GM18505 (cell line): ENCODE measurements around the gene ATP2C2.

Experiments used
- ATAC-seq: cut with Tn5 transposase; IDR thresholded peaks from one replicate; pipeline ENCODE4 v1.9.1; 2021; ENCODE audit not compliant: unreplicated experiment
- POLR2A ChIP-seq: IDR thresholded peaks from 4 replicates; pipeline ENCODE4 v1.6.1; 2011; ENCODE audit warnings: borderline replicate concordance; ENCODE audit not compliant: insufficient read depth, insufficient read length; ENCODE audit errors: extremely low read depth

ATP2C2 gene

GRCh38 chr16:84404324-84404723 is 36.0 kb downstream of the ATP2C2 start:
- no peak for ATAC-seq
- TF ChIP-seq POLR2A = no peak

- no peak for ATAC-seq
- no peak for TF ChIP-seq POLR2A
Measured at GRCh38 chr16:84404936-84405639, 36.8 kb downstream of the ATP2C2 start.

DNA sequence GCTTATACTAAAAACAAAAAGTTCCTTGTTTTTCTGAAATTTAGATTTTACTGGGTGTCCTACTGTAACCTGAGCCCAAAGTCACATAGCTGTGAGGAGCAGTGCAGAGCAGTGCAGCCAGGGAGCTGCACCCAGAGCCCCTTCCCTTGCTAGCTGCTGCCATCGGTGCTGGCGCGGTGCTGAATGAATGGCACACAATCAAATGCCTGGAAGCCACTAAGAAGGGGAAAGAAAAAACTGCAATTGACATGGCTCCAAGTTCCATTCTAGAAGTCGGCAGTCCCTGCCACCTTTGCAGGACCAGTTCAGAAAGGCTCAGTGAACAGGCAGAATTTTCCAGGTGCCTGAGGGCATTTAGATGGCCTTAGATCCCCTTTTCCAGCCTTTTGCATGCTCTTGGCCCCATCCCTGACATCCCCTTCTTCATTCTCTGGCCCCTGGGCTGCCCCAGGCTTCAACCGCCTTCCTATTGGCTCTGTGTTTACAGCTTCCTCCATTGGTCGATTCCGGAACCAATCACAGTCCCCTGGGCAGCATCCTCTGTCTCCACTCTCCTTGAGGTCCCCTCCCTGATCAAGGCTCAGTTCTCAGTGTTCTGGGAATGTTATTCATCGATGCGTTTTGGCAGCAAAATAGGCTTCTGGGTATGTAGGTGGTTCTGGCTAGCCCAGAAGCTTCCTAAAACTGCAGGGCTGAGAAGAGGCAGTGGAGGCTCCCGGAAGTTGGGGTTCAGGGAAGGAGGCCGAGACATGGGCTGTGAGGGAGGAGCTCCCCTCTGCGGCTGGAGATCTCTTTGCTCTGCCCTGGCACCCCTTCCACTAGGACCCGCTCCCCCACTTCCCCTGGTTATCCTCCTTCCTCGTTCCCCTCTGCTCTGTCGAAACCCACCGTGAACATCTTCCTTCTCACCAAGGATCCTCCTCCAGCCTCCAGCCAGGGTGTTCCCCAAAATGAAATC is 37.9 kb downstream of the ATP2C2 start:
- ATAC-seq = no peak
- no peak for TF ChIP-seq POLR2A

GRCh38 chr16:84407588-84408313 is 39.4 kb downstream of the ATP2C2 start:
- TF ChIP-seq POLR2A = no peak
- no peak for ATAC-seq

GRCh38 chr16:84408314-84408690 is 40.0 kb downstream of the ATP2C2 start:
- no peak for TF ChIP-seq POLR2A
- no peak for ATAC-seq

DNA sequence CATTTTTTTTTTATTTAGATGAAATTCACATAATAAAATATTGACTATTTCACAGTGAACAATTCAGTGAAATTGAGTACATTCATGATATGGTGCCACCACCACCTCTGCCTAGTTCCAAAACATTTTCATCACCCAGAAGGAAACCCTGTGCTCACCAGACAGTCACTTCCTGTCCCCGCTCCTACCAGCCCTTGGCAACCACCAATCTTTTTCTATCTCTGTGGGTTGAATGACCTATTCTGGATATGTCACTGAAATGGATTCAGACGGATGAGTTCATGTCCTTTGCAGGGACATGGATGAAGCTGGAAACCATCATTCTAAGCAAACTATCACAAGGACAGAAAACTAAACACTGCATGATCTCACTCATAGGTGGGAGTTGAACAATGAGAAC is 40.5 kb downstream of the ATP2C2 start:
- no peak for TF ChIP-seq POLR2A

DNA sequence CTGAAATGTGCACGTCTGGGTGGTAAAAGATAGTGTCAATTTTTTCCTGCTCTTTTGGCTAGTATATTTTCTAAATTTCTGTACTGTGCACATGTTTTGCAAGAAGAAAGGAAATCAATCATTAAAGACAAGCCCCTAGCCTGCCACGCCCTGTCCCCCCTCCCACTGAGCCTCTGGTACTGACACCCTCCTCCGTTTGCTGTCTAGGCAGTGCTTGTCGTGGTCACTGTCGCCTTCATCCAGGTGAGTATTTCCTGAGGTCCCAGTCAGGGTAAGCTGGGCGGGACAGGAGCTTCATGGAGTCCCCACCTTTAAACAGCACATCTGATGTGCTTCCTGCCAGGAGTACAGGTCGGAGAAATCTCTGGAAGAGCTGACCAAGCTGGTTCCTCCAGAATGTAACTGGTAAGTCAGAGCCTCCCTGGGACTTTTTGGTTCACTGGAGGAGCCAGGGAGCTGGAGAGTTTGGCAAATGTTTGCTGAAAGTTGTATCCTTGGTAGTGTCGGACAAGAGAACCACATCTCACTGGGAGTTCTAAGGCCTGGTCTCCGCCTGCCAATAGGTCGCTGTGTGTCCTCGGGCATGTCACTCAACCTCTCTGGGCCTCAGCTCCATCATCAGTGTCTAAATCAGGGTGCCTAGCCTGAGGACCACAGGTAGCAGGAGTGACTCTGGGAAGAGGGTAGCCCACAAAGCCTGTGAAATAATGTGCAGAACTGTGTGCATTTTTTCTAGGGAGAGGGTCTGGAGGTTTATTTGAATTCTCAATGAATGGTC is 42.2 kb downstream of the ATP2C2 start:
- ATAC-seq = no peak
- TF ChIP-seq POLR2A = no peak

More for the DNA sequence above, 40.5 kb downstream of the ATP2C2 start:
- no peak for ATAC-seq

DNA sequence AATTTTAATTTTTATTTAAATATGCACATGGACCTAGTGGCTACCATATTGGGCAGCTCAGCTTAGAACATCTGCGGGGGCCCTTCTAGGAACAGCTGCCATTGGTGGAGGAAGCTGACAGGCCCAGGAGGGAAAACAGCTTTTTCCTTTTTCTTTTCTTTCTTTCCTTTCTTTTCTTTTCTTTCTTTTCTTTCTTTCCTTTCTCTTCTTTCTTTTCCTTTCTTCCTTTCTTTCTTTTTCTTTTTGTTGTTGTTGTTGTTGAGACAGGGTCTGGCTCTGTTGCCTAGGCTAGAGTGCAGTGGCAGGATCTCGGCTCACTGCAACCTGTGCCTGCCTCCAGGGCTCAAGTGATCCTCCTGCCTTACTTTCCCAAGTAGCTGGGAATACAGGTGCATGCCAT is 43.4 kb downstream of the ATP2C2 start:
- no peak for TF ChIP-seq POLR2A
- ATAC-seq = no peak

GRCh38 chr16:84412262-84412661 is 43.9 kb downstream of the ATP2C2 start:
- no peak for TF ChIP-seq POLR2A
- no peak for ATAC-seq

GRCh38 chr16:84413244-84414004 is 45.1 kb downstream of the ATP2C2 start:
- no peak for ATAC-seq
- no peak for TF ChIP-seq POLR2A

DNA sequence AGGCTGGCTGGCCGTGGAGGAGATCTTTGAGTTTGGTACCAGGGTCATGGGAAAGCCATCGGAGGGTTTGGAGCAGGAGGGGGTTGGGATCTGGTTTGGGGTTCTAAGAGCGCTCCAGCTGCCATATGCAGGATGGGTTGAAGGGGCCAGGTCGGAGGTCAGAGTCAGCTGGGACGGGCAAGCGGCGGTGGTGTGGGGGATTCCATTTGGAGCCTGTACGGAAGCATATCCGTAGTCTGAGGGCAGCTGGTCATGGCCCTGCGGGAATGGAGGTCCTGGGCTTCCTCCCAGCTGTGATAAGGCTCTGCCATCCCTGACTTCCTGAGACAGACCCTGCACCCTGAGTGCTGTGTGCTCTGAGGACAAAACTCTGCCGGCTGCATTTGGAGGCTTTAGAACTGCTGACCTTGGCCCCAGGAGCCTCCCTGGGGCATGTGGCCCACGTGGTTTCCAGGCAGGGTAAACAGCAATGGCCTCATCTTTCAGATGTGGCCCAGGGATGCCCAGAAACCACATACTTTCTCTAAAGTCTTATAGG is 46.5 kb downstream of the ATP2C2 start:
- TF ChIP-seq POLR2A = no peak
- ATAC-seq = no peak
